H9 (cell line): ENCODE measurements around the gene PPBP. TPM values are rescaled to one million over a fixed set of nuclear protein-coding genes. Genes with fewer than 3 reads are reported as not detected.

Experiments used
- DNase-seq: peaks from one replicate; pipeline ENCODE4 v3.0.0-alpha.2; 2017
- H2AFZ ChIP-seq: one replicate; pipeline ENCODE4 v1.6.1; 2013; ENCODE audit warnings: mild to moderate bottlenecking, low read length, control low read depth, moderate library complexity
- H2AK5ac ChIP-seq: 2 replicates; pipeline ENCODE4 v1.6.1; 2013; ENCODE audit warnings: low read length, control low read depth, mixed read lengths; ENCODE audit not compliant: insufficient read length
- H2BK120ac ChIP-seq: one replicate; pipeline ENCODE4 v1.6.1; 2013; ENCODE audit warnings: low read depth, mild to moderate bottlenecking, low read length, control low read depth, inconsistent platforms; ENCODE audit not compliant: poor library complexity, severe bottlenecking
- H2BK12ac ChIP-seq: 2 replicates; pipeline ENCODE4 v1.6.1; 2013; ENCODE audit warnings: low read length, control low read depth, mixed read lengths, low read depth; ENCODE audit not compliant: insufficient read length
- H2BK15ac ChIP-seq: 2 replicates; pipeline ENCODE4 v1.6.1; 2013; ENCODE audit warnings: low read depth, low read length, control low read depth
- H2BK20ac ChIP-seq: one replicate; pipeline ENCODE4 v1.6.1; 2013; ENCODE audit warnings: low read depth, mild to moderate bottlenecking, low read length, control low read depth, inconsistent platforms; ENCODE audit not compliant: poor library complexity, severe bottlenecking
- H2BK5ac ChIP-seq: 2 replicates; pipeline ENCODE4 v1.6.1; 2013; ENCODE audit warnings: low read length, control low read depth, mixed read lengths; ENCODE audit not compliant: insufficient read length
- H3K14ac ChIP-seq: 2 replicates; pipeline ENCODE4 v1.6.1; 2013; ENCODE audit warnings: low read length, control low read depth; ENCODE audit not compliant: insufficient read depth
- H3K18ac ChIP-seq: 2 replicates; pipeline ENCODE4 v1.6.1; 2013; ENCODE audit warnings: low read depth, mild to moderate bottlenecking, mixed read lengths, low read length, control low read depth; ENCODE audit not compliant: insufficient read length
- H3K23ac ChIP-seq: 2 replicates; pipeline ENCODE4 v1.6.1; 2013; ENCODE audit warnings: low read length, control low read depth, mixed read lengths, low read depth; ENCODE audit not compliant: insufficient read length
- H3K23me2 ChIP-seq: 2 replicates; pipeline ENCODE4 v1.6.1; 2013; ENCODE audit warnings: low read depth, mild to moderate bottlenecking, mixed read lengths, low read length, control low read depth; ENCODE audit not compliant: insufficient read length, poor library complexity, severe bottlenecking
- H3K27ac ChIP-seq: 2 replicates; pipeline ENCODE4 v1.5.1; 2013; ENCODE audit warnings: low read length, control low read depth, mixed read lengths, low read depth; ENCODE audit not compliant: insufficient read length
- H3K27me3 ChIP-seq: 2 replicates; pipeline ENCODE4 v1.6.1; 2013; ENCODE audit warnings: low read length, control low read depth, inconsistent platforms; ENCODE audit not compliant: insufficient read depth
- H3K4ac ChIP-seq: 2 replicates; pipeline ENCODE4 v1.6.1; 2013; ENCODE audit warnings: low read depth, mild to moderate bottlenecking, control low read depth, inconsistent platforms, low read length, moderate library complexity
- H3K4me1 ChIP-seq: 2 replicates; pipeline ENCODE4 v1.6.1; 2013; ENCODE audit warnings: low read length, control low read depth, inconsistent platforms; ENCODE audit not compliant: insufficient read depth
- H3K4me2 ChIP-seq: 2 replicates; pipeline ENCODE4 v1.6.1; 2013; ENCODE audit warnings: low read length, control low read depth, mixed read lengths; ENCODE audit not compliant: insufficient read length, insufficient read depth
- H3K56ac ChIP-seq: 2 replicates; pipeline ENCODE4 v1.6.1; 2013; ENCODE audit warnings: low read depth, mild to moderate bottlenecking, mixed read lengths, low read length, control low read depth; ENCODE audit not compliant: insufficient read length
- H3K79me1 ChIP-seq: 2 replicates; pipeline ENCODE4 v1.6.1; 2013; ENCODE audit warnings: low read depth, mild to moderate bottlenecking, moderate library complexity, low read length, control low read depth, inconsistent platforms; ENCODE audit not compliant: insufficient read depth, poor library complexity, severe bottlenecking
- H3K79me2 ChIP-seq: 2 replicates; pipeline ENCODE4 v1.6.1; 2013; ENCODE audit warnings: low read length, control low read depth, inconsistent platforms; ENCODE audit not compliant: insufficient read depth
- H3K9ac ChIP-seq: 2 replicates; pipeline ENCODE4 v1.6.1; 2013; ENCODE audit warnings: low read length, control low read depth, mixed read lengths; ENCODE audit not compliant: insufficient read length; ENCODE audit errors: extremely low read depth
- H3K9me3 ChIP-seq: one replicate; pipeline ENCODE4 v1.6.1; 2013; ENCODE audit warnings: low read depth, low read length, inconsistent platforms; ENCODE audit not compliant: control insufficient read depth
- H3T11ph ChIP-seq: one replicate; pipeline ENCODE4 v1.6.1; 2013; ENCODE audit warnings: mild to moderate bottlenecking, low read length, control low read depth, inconsistent platforms
- H4K20me1 ChIP-seq: one replicate; pipeline ENCODE4 v1.6.1; 2013; ENCODE audit not compliant: control insufficient read depth, insufficient read length, insufficient read depth
- H4K5ac ChIP-seq: 2 replicates; pipeline ENCODE4 v1.6.1; 2013; ENCODE audit warnings: low read depth, mild to moderate bottlenecking, mixed read lengths, low read length, control low read depth; ENCODE audit not compliant: insufficient read length
- H4K8ac ChIP-seq: replicated peaks from 2 replicates; pipeline ENCODE4 v1.6.1; 2013; ENCODE audit warnings: low read length, control low read depth, mixed read lengths, low read depth; ENCODE audit not compliant: insufficient read length
- H4K91ac ChIP-seq: 2 replicates; pipeline ENCODE4 v1.6.1; 2013; ENCODE audit warnings: low read depth, mild to moderate bottlenecking, moderate library complexity, mixed read lengths, low read length, control low read depth; ENCODE audit not compliant: insufficient read length
- H3K27ac Mint-ChIP-seq, 3 experiments: 2 replicates in 2 of 3; 3 replicates in 1 of 3; pipeline ENCODE4 v1.8.0; 2020 to 2021; ENCODE audit warnings: mixed read lengths in 3 of 3, mild to moderate bottlenecking in 1 of 3, moderate library complexity in 1 of 3
- H3K27me3 Mint-ChIP-seq: 2 replicates; pipeline ENCODE4 v1.8.0; 2021; ENCODE audit warnings: low read depth, mild to moderate bottlenecking, moderate library complexity, mixed read lengths
- H3K36me3 Mint-ChIP-seq, 3 experiments: 2 replicates in 2 of 3; 3 replicates in 1 of 3; pipeline ENCODE4 v1.8.0; 2020 to 2021; ENCODE audit warnings: low read depth in 3 of 3, mixed read lengths in 3 of 3; ENCODE audit not compliant: insufficient read depth in 1 of 3
- H3K4me1 Mint-ChIP-seq, 2 experiments: 2 replicates each; pipeline ENCODE4 v1.8.0; 2020; ENCODE audit warnings: mixed read lengths in 2 of 2
- H3K4me3 Mint-ChIP-seq, 2 experiments: 2 replicates in 1 of 2; 3 replicates in 1 of 2; pipeline ENCODE4 v1.8.0; 2020 to 2021; ENCODE audit warnings: mild to moderate bottlenecking in 2 of 2, mixed read lengths in 2 of 2, moderate library complexity in 1 of 2
- H3K9me3 Mint-ChIP-seq, 2 experiments: 2 replicates in 1 of 2; 3 replicates in 1 of 2; pipeline ENCODE4 v1.8.0; 2020; ENCODE audit warnings: mild to moderate bottlenecking in 2 of 2, mixed read lengths in 2 of 2, moderate library complexity in 1 of 2
- WGBS: extraction: QIAGEN DNeasy Blood & Tissue Kit; methylation state at CpG from one replicate; pipeline ENCODE4 v1.1.7; 2013; ENCODE audit warnings: missing lambda C conversion rate, low lambda C conversion rate, mixed read lengths; ENCODE audit not compliant: insufficient read length; ENCODE audit errors: extremely low coverage; 5-methylcytosine and 5-hydroxymethylcytosine counted together
- long read RNA-seq: library from polyadenylated mRNA; unstranded; transcript quantifications from one replicate; pipeline ENCODE4 v2.0.0, GENCODE V29; 2020
- total RNA-seq: library from RNA; stranded (reverse); gene quantifications from 2 replicates; pipeline ENCODE4 v1.2.1, GENCODE V29; 2021
- TF ChIP-seq, protein P1 (sequence below): fragments of 200-600 bp; sonication (generic); conservative IDR thresholded peaks from 3 replicates; pipeline ENCODE4 v1.8.0; 2021; ENCODE audit warnings: antibody characterized with exemption, mild to moderate bottlenecking

The PPBP gene
- total RNA-seq: 0.33 TPM in 1 of 2 replicates, not detected in the other
- long read RNA-seq: 0 reads

- H3K27me3 Mint-ChIP-seq: no peaks in the 10 kb centered on the region
- Histone ChIP-seq H3K18ac (no peak within 1 kb of the TSS), H4K5ac (no peak within 1 kb of the TSS), H4K91ac (no peak within 1 kb of the TSS), H2BK120ac (no peak within 1 kb of the TSS), H3T11ph (no peak within 1 kb of the TSS), H3K4me1 (no peaks in the 10 kb centered on the region; the same call in 1 of the 2 replicates), H2BK20ac (no peak within 1 kb of the TSS), H3K27ac (no peak within 1 kb of the TSS), H3K23ac (no peak within 1 kb of the TSS), H3K9ac (no peak within 1 kb of the TSS), H4K8ac (no peak within 1 kb of the TSS), H2AK5ac (no peak within 1 kb of the TSS), H2AFZ (no peak within 1 kb of the TSS), H2BK5ac (no peak within 1 kb of the TSS), H3K56ac (no peak within 1 kb of the TSS), H3K4me2 (no peak within 1 kb of the TSS), H3K9me3 (no peaks in the 10 kb centered on the region), H3K14ac (no peak within 1 kb of the TSS), H3K27me3 (no peaks in the 10 kb centered on the region), H3K79me2 (no peaks in the 10 kb centered on the region), H2BK15ac (no peak within 1 kb of the TSS), H2BK12ac (no peak within 1 kb of the TSS), H3K23me2 (no peaks in the 10 kb centered on the region), H3K4ac (no peak within 1 kb of the TSS), H4K20me1 (no peaks in the 10 kb centered on the region), H3K79me1 (no peaks in the 10 kb centered on the region)
- no peak within 1 kb of the TSS for H3K4me3 Mint-ChIP-seq
- TF ChIP-seq, protein P1, sequence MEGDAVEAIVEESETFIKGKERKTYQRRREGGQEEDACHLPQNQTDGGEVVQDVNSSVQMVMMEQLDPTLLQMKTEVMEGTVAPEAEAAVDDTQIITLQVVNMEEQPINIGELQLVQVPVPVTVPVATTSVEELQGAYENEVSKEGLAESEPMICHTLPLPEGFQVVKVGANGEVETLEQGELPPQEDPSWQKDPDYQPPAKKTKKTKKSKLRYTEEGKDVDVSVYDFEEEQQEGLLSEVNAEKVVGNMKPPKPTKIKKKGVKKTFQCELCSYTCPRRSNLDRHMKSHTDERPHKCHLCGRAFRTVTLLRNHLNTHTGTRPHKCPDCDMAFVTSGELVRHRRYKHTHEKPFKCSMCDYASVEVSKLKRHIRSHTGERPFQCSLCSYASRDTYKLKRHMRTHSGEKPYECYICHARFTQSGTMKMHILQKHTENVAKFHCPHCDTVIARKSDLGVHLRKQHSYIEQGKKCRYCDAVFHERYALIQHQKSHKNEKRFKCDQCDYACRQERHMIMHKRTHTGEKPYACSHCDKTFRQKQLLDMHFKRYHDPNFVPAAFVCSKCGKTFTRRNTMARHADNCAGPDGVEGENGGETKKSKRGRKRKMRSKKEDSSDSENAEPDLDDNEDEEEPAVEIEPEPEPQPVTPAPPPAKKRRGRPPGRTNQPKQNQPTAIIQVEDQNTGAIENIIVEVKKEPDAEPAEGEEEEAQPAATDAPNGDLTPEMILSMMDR: no peak
- H3K36me3 Mint-ChIP-seq: peaks cover 0 to 26% (median 14%) of the 10 kb centered on the region in 3 experiments; a peak in 5 of 7 replicates
- peak within 1 kb of the TSS in 2 of 3 experiments; percentile 3 to 15; a peak in 3 of 7 replicates for H3K27ac Mint-ChIP-seq
- no peak for DNase-seq
- H3K9me3 Mint-ChIP-seq: peaks cover 0 to 7% of the 10 kb centered on the region in 2 experiments; a peak in 2 of 5 replicates
- no CpG with 5 or more reads among the region's 2 CpGs for WGBS
- peaks cover 35 to 54% of the 10 kb centered on the region in 2 experiments for H3K4me1 Mint-ChIP-seq
These were observed at the start of gene PPBP for GRCh38 chr4:73988061-73988460. PPBP (minus strand) TSS chr4:73988190; CDS start chr4:73988103, 87 bp downstream.
